HG03520 (cell line): Measurements from ENCODE around the gene TRPM4.
"Not testable (repeated sequence)": the region's sequence is repeated elsewhere in the genome, so short reads cannot be mapped to it uniquely, and the experiment has no call there.

Source experiments
- ATAC-seq: cut with Tn5 transposase; IDR thresholded peaks from one replicate; pipeline ENCODE4 v1.9.1; 2021; ENCODE audit warnings: mild to moderate bottlenecking, moderate library complexity; ENCODE audit not compliant: unreplicated experiment

The TRPM4 gene

DNA sequence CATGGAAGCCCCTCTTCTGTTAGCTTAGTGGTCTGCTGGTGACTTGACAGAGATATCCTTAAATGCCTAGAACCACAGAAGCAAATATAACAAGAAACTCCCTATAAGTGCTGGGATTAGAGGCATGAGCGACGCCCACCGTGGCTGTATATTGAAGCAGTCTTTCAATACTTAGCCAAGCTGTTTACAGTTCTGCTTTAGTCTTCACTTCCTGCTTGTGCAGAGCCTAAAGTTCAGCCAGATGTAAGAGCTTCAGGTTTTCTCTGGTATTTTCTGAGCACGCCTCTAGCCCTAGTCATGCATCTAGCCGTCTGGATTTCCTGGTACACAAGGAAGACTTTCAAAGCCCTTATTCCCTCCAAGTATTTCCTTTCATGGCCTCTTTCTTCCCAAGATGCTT lies 28.5 kb downstream of the TRPM4 start:
- ATAC-seq = no peak

DNA sequence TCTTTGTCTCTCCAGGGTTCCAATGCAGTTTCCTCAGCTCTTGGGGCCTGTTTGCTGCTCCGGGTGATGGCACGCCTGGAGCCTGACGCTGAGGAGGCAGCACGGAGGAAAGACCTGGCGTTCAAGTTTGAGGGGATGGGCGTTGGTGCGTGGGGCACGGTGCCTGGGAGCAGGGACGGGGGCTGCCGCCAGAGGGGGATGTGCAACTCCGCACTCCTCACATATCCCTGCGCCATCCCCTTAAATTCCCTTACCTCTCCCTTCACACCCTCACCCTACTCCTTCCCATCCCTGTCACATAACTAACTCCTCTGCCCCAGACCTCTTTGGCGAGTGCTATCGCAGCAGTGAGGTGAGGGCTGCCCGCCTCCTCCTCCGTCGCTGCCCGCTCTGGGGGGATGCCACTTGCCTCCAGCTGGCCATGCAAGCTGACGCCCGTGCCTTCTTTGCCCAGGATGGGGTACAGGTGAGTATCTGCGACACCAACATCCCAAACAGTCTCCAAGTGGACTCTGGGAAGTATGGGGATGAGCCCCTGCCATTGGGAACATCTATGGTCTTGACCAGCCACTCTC lies 31.1 kb downstream of the TRPM4 start:
- ATAC-seq = no peak

DNA sequence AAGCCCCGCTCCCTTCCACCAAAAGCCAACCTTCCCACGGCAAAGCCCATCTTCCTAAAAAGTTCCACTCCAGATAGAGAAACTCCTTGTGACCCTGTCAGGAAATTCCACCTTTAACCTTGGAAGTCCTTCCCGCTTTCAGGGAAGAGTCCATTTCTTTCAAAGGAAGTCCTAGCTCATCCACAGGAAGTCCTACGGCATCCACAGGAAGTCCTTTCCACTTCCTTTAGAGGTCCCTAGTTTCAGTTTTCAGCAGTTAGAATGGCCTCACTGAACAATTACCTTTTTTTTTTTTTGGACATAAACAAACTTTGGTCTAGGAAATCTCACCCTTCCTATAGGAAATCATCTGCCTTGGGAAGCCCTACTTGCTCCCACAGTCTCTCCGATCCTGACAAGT lies 31.7 kb downstream of the TRPM4 start:
- ATAC-seq = no peak

DNA sequence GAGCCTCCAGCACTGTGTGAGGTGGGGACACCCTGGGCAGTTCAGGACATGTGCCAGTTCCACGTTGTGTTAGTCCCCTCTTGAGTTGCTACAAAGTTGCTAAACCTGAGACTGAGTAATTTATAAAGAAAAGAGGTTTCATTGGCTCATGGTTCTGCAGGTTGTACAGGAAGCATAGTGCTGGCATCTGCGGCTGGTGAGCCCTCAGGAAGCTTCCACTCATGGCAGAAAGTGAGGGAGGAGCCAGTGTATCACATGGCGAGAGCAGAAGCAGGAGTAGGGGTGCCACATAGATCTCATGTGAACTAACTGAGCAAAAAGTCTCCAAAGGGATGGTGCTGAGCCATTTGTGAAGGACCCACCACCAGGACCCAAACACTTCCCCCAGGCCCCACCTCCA lies 33.2 kb downstream of the TRPM4 start:
- no peak for ATAC-seq

DNA sequence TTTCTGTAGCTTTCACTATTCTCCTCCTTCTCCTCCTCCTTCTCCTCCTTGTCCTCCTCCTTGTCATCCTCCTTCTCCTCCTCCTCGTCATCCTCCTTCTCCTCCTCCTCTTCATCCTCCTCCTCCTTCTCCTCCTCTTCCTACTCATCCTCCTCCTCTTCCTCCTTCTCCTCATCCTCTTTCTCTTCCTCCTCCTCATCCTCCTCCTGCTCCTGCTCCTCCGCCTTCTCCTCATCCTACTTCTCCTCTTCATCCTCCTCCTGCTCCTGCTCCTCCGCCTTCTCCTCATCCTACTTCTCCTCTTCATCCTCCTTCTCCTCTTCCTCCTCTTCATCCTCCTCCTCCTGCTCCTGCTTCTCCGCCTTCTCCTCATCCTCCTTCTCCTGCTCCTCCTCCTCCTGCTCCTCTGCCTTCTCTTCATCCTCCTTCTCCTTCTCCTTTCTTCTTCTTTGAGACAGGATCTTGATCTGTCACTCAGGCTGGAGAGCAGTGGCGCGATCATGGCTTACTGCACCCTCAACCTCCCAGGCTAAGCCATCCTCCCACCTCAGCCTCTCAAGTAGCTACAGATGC lies 36.3 kb downstream of the TRPM4 start:
- no peak for ATAC-seq

DNA sequence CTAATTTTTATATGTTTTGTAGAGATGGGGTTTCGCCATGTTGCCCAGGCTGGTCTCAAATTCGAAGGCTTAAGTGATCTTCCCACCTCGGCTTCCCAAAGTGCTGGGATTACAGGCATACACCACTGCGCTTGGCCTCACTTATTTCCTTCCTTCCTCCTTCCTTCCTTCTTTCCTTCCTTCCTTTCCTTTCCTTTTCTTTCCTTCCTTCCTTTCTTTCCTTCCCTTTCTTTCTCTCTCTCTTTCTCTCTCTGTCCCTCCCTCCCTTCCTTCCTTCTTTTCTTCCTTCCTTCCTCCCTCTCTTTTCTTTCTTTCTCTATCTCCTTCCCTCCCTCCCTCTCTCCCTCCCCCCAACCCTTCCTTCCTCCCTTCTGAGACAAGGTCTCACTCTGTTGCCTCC lies 36.8 kb downstream of the TRPM4 start:
- ATAC-seq = no peak

DNA sequence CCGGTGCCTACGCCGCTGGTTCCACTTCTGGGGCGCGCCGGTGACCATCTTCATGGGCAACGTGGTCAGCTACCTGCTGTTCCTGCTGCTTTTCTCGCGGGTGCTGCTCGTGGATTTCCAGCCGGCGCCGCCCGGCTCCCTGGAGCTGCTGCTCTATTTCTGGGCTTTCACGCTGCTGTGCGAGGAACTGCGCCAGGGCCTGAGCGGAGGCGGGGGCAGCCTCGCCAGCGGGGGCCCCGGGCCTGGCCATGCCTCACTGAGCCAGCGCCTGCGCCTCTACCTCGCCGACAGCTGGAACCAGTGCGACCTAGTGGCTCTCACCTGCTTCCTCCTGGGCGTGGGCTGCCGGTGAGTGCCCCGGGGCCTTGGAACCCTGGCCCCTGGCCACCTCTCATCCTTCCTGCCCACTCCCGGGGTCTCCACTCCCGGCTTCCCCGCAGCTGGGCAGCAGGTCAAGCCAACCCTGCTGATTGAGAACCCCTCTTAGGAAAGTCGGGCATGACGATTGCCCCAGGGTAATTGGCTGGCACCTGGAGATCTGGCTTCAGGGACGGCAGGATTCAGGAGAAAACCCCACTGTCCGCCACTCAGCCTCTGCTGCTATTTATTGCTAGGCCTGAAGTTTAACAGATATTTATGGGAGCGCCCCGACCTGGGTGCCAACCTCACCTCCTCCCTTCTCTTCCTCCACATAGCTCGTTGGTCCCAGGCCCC lies 39.1 kb downstream of the TRPM4 start:
- ATAC-seq = no peak

DNA sequence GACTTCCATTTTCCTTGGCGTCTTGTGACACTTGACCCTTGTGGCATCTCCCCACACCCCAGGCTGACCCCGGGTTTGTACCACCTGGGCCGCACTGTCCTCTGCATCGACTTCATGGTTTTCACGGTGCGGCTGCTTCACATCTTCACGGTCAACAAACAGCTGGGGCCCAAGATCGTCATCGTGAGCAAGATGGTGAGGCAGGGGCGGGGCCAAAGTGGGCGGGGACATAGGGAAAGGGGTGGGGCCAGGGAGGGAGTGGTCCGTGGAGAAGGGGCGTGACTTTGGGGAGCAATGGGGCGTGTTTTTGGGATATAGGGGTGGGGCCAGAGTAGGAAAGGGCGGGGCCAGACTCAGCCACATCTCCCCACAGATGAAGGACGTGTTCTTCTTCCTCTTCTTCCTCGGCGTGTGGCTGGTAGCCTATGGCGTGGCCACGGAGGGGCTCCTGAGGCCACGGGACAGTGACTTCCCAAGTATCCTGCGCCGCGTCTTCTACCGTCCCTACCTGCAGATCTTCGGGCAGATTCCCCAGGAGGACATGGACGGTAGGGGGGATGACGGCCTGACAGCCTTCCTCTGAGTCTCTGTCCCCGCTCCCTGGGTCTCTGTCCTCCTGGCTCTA lies 42.8 kb downstream of the TRPM4 start:
- no peak for ATAC-seq

DNA sequence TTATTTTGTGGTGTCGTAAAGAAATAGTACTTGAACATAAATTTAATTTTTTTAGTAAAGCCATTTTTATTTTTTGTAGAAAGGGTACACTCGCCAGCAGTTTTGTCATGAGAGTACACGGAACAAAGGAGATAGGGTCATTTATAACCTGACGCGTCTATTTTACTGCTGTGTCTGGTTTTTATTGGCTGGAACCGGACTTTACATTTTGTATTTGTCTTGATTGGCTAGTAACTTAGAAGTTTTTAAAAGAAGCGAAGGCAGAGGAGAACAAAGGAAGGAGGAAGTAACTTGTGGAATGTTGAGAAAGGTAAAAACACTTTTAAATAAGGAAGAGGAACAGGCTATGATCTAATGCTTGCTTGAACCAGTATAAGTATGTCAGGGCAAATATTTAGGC lies 43.5 kb downstream of the TRPM4 start:
- no peak for ATAC-seq

DNA sequence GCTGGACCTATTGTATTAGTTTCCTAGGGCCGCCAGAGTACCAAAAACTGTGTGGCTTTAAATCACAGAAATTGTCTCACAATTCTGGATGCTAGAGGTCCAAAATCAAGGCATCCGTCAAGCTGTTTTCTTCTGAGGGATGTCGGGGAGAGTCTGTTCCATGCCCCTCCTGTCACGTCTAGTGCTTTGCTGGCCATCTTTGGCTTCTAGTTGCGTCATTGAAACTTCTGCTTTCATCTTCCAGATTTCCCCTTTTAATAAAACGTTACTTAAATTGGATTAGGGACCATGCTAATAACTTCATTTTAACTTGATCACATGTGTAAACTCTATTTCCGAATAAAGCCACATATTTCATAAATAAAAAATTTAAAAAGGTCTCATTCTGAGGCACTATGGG lies 47.5 kb downstream of the TRPM4 start:
- no peak for ATAC-seq

DNA sequence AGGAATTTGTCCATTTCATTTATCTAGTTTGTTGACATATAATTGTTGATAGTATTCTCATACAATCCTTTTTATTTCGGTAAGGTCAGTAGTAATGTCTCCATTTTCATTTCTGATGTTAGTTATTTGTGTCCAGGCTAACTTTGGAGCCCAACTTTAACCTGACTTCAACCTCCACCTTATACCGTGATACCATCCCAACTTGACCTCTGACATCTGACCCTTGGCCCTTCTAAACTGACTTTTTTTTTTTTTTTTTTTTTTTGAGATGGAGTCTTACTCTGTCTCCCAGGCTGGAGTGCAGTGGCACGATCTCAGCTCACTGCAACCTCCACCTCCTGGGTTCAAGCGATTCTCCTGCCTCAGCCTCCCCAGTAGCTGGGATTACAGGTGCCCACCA lies 51.9 kb downstream of the TRPM4 start:
- ATAC-seq = not testable (repeated sequence)

DNA sequence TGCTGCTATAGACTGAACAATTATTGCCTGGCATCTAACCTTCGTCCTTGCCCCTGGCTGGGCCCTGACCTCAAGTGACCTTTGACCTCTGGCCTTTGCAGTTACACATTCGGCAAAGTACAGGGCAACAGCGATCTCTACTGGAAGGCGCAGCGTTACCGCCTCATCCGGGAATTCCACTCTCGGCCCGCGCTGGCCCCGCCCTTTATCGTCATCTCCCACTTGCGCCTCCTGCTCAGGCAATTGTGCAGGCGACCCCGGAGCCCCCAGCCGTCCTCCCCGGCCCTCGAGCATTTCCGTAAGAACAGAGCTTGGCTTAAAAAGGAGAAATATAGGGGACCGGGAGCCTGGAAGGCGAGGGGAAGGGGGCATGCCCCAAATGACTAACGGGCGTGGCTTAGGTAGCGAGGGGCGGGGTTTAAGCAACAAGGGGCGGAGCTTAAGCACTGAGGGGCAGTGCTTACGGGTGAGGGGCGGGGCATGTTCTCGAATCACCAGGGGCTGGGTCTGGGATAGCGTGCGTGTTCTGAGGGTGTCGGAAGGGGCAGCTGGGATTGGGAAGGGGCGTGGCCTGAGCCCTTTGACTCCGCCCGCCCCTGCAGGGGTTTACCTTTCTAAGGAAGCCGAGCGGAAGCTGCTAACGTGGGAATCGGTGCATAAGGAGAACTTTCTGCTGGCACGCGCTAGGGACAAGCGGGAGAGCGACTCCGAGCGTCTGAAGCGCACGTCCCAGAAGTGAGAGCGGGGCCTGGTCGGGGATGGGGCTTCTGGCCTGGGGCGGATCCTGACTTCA lies 52.7 kb downstream of the TRPM4 start:
- ATAC-seq = no peak

DNA sequence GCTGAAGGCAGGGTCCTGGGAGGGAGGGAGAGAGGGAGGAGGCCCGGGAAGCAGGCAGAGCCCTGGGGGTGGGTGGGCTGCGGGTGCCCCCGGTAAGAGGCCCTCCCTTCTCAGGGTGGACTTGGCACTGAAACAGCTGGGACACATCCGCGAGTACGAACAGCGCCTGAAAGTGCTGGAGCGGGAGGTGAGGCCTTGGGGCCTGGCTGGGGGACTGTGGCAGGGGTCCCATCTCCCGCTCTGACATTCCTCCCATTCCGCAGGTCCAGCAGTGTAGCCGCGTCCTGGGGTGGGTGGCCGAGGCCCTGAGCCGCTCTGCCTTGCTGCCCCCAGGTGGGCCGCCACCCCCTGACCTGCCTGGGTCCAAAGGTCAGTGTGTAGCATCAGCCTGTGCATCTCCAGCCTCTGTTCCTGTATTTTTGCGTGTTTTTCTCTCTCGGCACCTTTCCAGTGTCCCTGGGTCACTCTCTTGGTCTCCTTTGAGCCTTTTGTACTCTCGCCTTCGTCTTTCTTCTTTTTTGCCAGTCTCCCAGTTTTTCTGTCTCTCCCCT lies 53.4 kb downstream of the TRPM4 start:
- no peak for ATAC-seq

DNA sequence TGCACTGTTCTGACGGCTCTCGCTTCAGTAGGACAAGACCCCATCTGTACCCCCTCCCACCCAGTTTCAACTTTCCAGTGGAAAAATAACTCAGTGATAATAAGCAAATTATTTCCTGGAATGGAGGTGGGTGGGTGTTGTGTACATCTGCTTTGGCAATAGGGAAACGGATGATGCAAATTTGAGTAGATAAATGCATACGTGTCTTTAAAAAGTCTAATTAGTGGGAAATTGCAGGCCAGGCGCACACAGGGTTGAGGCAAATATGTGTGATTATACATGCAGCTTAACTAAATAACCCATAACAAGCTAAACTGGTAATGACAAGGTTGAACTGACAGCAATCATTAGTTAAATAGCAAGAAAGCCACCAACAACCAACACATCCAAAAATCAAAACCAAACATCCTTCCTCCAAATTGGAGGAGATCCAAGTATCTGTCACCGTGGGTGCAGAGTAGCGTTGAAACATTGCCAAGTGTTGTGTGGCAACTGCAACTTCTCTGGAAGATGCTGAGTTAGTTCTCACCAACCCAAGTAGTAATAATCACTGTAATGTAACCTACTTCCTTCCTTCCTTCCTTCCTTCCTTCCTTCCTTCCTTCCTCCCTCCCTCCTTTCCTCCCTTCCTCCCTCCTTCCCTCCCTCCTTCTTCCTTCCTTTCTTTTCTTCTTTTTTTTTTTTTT lies 54.6 kb downstream of the TRPM4 start:
- ATAC-seq = no peak

DNA sequence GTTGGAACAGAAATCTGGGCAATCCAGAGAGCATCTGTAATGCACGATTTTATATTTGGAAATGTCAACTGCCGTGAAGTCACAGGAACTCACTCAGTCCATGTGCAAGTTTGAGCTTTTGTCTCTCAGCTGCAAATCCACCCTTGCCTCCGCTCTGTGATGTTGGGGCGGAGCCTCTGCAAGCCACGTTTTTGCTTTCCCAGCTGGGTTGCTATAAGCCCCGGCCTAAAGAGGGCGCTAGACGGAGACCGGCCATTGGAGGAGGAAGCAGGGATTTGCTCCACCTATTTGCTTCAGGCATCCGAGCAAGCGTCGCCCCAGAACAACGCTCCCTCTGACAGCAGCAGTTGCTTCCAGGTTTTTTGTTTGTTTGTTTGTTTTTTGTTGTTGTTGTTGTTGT lies 56.2 kb downstream of the TRPM4 start:
- ATAC-seq = no peak

DNA sequence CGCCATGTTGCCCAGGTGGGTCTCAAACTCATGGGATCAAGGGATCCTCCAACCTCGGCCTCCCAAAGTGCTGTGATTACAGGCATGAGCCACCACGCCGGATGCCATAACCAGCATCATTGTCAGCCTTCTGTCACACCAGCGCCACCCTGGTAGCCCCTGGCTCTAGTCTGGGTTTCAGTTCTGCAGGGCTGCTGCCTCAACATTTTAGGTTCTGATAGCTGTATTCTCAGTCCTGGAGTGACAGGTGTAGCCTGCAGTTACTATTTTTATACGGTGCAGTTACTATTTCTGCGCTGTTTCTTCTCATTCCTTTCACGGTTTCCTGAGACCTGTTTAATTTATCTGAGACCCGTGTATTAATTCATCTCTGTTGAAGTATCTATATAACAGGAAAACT lies 57.1 kb downstream of the TRPM4 start:
- no peak for ATAC-seq

DNA sequence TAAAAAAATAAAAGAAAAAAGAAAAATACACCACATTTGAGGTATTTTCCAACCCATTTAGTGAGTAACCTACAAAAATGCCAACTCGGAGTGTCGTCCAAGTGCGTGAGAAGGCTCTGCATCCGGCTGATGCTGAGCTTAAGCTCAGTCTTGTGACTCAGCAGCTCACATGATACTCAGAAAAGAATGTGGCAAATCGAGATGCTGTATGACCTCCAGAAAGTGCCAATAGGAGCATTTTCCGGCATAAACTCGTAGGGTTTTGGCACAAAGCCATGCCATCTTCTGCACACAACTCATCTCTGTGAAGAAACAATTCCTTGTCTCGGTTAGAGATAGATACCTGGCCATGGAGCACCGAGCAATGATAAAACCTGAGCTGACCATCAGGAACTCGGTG lies 58.5 kb downstream of the TRPM4 start:
- no peak for ATAC-seq

DNA sequence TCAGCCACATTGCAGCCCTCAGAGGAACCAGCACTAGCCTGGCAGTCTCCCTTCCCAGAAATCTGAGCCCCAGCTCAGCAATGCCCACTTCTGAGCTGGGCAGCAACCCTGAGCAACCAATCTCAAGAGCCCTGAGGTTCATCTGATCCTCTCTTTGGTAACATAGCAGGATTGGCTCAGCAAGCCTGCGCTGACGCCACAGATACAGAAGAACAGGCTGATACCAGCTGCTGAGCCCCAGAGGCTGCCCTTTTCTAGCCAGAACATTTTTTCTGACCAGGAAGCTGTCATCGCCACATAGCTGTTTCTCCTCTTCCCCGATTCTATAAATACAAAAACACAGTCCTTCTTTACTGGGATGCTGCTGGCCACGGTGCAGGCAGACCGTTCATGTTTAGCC lies 59.8 kb downstream of the TRPM4 start:
- no peak for ATAC-seq

DNA sequence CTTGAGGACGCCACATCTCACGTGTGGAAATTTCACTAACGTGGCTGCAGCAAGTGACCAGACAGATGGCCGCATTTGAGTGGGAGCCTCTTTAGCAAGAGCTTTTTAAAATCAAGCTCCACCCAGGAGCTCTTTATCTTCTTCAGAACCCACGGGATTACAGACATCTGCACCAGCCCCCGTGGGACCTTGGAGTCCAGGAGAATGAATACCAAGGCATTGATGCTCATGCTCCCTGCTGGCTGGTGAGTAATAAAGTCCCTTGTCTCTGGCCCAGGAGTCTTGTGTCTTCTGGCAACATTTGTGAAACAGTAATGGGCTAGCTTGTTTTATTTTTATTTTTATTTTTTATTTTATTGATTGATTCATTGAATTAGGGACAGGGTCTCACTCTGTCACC lies 64.4 kb downstream of the TRPM4 start:
- no peak for ATAC-seq

DNA sequence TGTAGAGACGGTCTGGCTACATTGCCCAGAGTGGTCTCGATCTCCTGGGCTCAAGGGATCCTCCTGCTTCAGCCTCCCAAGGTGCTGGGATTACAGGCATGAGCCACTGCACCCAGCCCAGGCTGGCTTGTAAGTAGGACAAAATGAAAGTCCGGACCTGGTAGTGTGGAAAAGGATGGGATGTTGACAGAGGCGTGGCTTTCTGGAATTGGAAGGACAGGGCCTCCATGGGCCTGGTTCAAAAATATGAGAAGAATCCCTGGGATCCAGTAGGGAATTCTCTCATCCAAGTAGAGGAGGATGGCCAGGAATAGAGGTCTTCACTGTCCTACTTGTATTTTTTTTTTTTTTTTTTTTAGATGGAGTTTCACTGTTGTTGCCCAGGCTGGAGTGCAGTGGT lies 64.9 kb downstream of the TRPM4 start:
- ATAC-seq = no peak

DNA sequence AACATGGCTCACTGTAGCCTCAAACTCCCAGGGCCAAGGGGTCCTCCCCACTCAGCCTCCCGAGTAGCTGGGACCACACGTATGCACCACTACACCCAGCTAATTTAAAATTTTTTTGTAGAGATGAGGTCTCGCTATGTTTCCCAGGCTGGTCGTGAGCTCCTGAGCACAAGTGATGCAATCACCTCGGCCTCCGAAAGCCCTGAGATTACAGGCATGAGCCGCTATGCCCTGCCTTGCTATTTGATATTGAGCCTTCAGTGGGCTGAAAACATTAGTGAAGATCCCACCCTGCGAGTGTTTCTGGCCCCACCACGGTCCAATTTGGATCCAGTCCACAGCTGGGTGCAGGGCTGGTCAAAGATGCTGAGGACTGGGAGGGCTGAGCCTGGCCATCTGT lies 65.9 kb downstream of the TRPM4 start:
- no peak for ATAC-seq
